Neural cell (in vitro differentiated cells): ENCODE measurements around the gene FOXP3.

ENCODE experiments used
- EP300 ChIP-seq: fragments of 450-650 bp; conservative IDR thresholded peaks from 2 replicates; pipeline ENCODE4 v1.6.1; 2014; ENCODE audit warnings: antibody characterized with exemption, mild to moderate bottlenecking, moderate library complexity; ENCODE audit not compliant: poor library complexity, severe bottlenecking
- POLR2AphosphoS5 ChIP-seq: IDR thresholded peaks from 2 replicates; pipeline ENCODE4 v1.6.1; 2012

- TF ChIP-seq POLR2AphosphoS5 = no peak
- TF ChIP-seq EP300 = no peak
Measured at GRCh38 chrX:49290215-49290614, 25.7 kb upstream of the FOXP3 start.
